Posterior vena cava (tissue), 2 donors: ENCODE results near the gene SART1. TPM values are rescaled to one million over a fixed set of nuclear protein-coding genes. Genes with fewer than 3 reads are reported as not detected.

Source experiments
- DNase-seq: peaks from one replicate; pipeline ENCODE4 v3.0.0-alpha.2; 2020; ENCODE audit warnings: low spot score
- intact Hi-C, 2 donors: fragments of 100-400 bp; cut with DNase I; formaldehyde crosslinking; loops; one replicate each; pipeline versions ENCODE4 v1.14.1 to v1.14.2; 2022 to 2023
- long read RNA-seq, 2 donors: library from polyadenylated mRNA; unstranded; transcript quantifications; one replicate each; pipeline ENCODE4 v2.0.0, GENCODE V29; 2020 to 2021
- total RNA-seq, 2 donors: library from RNA; stranded (reverse); fragmentation: NEBNext Ultra II Directional; extraction: Animal tissue kit (Norgen Biotek cat#: 25700); gene quantifications; one replicate each; pipeline ENCODE4 v1.2.1, GENCODE V29; 2021
- donor health status: DM: yes; HTN: yes; CAD: no.
- donor health status: DM: yes; HTN: yes; CAD: no.

Gene SART1
- 10 to 100 TPM; 41.1 to 46.2 TPM for total RNA-seq
- long read RNA-seq, donor 1, transcript SART1-201 (20 exons, 3,293 nt), result major isoform, 28 of 44 reads
- long read RNA-seq, donor 1, partial matches to known transcripts, result 13 of 44 reads
- long read RNA-seq, donor 1, other reads (novel, unspliced or antisense), result 3 of 44 reads
- long read RNA-seq, donor 2, transcript SART1-201 (20 exons, 3,293 nt), result major isoform, 5 of 23 reads
- long read RNA-seq, donor 2, partial matches to known transcripts, result 16 of 23 reads
- long read RNA-seq, donor 2, other reads (novel, unspliced or antisense), result 2 of 23 reads

- intact Hi-C loops, result loop anchor here (5.0 to 10.0 kb wide), 3 partner anchors 39 to 404 kb away; partner anchors contain the start of genes FIBP (in 1 of the 2) and LTBP3 (in 1 of the 2)
- peak; percentile 99 for DNase-seq
Measured at GRCh38 chr11:65961267-65962140, at the start of gene SART1. Gene SART1, plus strand, starts transcription at chr11:65961734. Its CDS starts 47 bp downstream, at chr11:65961781.

GRCh38 chr11:65912845-65913244 is 48.7 kb upstream of the SART1 start:
- peak; percentile 80 for DNase-seq
- intact Hi-C loops, result no loop called here

GRCh38 chr11:65915101-65915820 is 46.3 kb upstream of the SART1 start:
- intact Hi-C loops, result no loop called here
- no peak for DNase-seq

- intact Hi-C loops, result no loop called here
- peak; percentile 96 for DNase-seq
Measured at GRCh38 chr11:65915821-65916251, 45.7 kb upstream of the SART1 start.

- intact Hi-C loops, result no loop called here
- DNase-seq, result no peak
Measured at GRCh38 chr11:65916391-65916790, 45.1 kb upstream of the SART1 start.

- intact Hi-C loops, result no loop called here
- no peak for DNase-seq
Measured at GRCh38 chr11:65917077-65917433, 44.5 kb upstream of the SART1 start.

GRCh38 chr11:65917434-65918210 is 43.9 kb upstream of the SART1 start:
- intact Hi-C loops, result no loop called here
- peak; percentile 78 for DNase-seq

- DNase-seq, result no peak
- intact Hi-C loops, result no loop called here
Measured at GRCh38 chr11:65918211-65919140, 43.1 kb upstream of the SART1 start, which contains the start of gene C11orf68. Gene C11orf68, minus strand, starts transcription at chr11:65919062. Its CDS starts 31 bp downstream, at chr11:65919031.

- intact Hi-C loops, result no loop called here
- peak; percentile 100 for DNase-seq
Measured at GRCh38 chr11:65919141-65919572, 42.4 kb upstream of the SART1 start, which contains the start of gene DRAP1. Gene DRAP1, plus strand, starts transcription at chr11:65919426. Its CDS starts 76 bp downstream, at chr11:65919502.

GRCh38 chr11:65919573-65920371 is 41.8 kb upstream of the SART1 start:
- intact Hi-C loops, result loop anchor here in 1 of 2 donors (5.0 kb wide), 2 partner anchors 43 to 58 kb away; partner anchors contain the start of gene SART1
- no peak for DNase-seq

GRCh38 chr11:65920372-65920802 is 41.1 kb upstream of the SART1 start:
- intact Hi-C loops, result loop anchor here in 1 of 2 donors (5.0 kb wide), 2 partner anchors 42 to 57 kb away; partner anchors contain the start of gene SART1
- DNase-seq, result peak; percentile 77

GRCh38 chr11:65921033-65921555 is 40.4 kb upstream of the SART1 start:
- DNase-seq, result no peak
- intact Hi-C loops, result loop anchor here in 1 of 2 donors (5.0 kb wide), 2 partner anchors 41 to 56 kb away; partner anchors contain the start of gene SART1

GRCh38 chr11:65921876-65922275 is 39.7 kb upstream of the SART1 start:
- intact Hi-C loops, result loop anchor here in 1 of 2 donors (5.0 kb wide), 2 partner anchors 40 to 55 kb away; partner anchors contain the start of gene SART1
- DNase-seq, result no peak

GRCh38 chr11:65922565-65922964 is 39.0 kb upstream of the SART1 start:
- intact Hi-C loops, result loop anchor here in 1 of 2 donors (5.0 kb wide), 2 partner anchors 40 to 55 kb away; partner anchors contain the start of gene SART1
- DNase-seq, result no peak

- intact Hi-C loops, result no loop called here
- DNase-seq, result no peak
Measured at GRCh38 chr11:65925397-65925796, 36.1 kb upstream of the SART1 start.

- peak; percentile 81 for DNase-seq
- intact Hi-C loops, result no loop called here
Measured at GRCh38 chr11:65927904-65928397, 33.6 kb upstream of the SART1 start.
